Uterus (tissue), 4 donors: Measurements from ENCODE around the gene TPST2. TPM values are rescaled to one million over a fixed set of nuclear protein-coding genes. Genes with fewer than 3 reads are reported as not detected.

Experiments
- DNase-seq, 2 donors: peaks; one replicate each; pipeline ENCODE4 v3.0.0-alpha.2; 2019 to 2020
- H3K27ac ChIP-seq, 2 donors: fragments of 200-600 bp; sonication (generic); 1 replicate in 1 of 2; 2 replicates in 1 of 2; pipeline ENCODE4 v1.5.1; 2016 to 2018
- H3K27me3 ChIP-seq, 2 donors: fragments of 200-600 bp; sonication (generic); one replicate each; pipeline ENCODE4 v1.5.1; 2018 to 2019; ENCODE audit warnings: control low read depth in 1 of 2
- H3K36me3 ChIP-seq, 2 donors: fragments of 200-600 bp; sonication (generic); one replicate each; pipeline ENCODE4 v1.5.1; 2019; ENCODE audit warnings: control low read depth in 1 of 2
- H3K4me1 ChIP-seq, 2 donors: fragments of 200-600 bp; sonication (generic); one replicate each; pipeline ENCODE4 v1.5.1; 2018 to 2019; ENCODE audit warnings: control low read depth in 1 of 2
- H3K4me3 ChIP-seq, 2 donors: fragments of 200-600 bp; sonication (generic); 1 replicate in 1 of 2; 2 replicates in 1 of 2; pipeline ENCODE4 v1.5.1; 2018 to 2019; ENCODE audit warnings: mild to moderate bottlenecking in 1 of 2
- H3K9me3 ChIP-seq, 2 donors: fragments of 200-600 bp; sonication (generic); one replicate each; pipeline ENCODE4 v1.5.1; 2019; ENCODE audit warnings: control low read depth in 1 of 2
- CTCF ChIP-seq, 4 experiments: fragments of 200-600 bp in 2 of 4; fragments of 450-650 bp in 2 of 4; sonication (generic) in 2 of 4; IDR thresholded peaks; one replicate each; pipeline ENCODE4 v1.5.1; 2016 to 2019; ENCODE audit warnings: antibody characterized with exemption in 4 of 4, mild to moderate bottlenecking in 2 of 4, moderate library complexity in 1 of 4
- POLR2A ChIP-seq, 2 donors: fragments of 450-650 bp; IDR thresholded peaks; one replicate each; pipeline ENCODE4 v1.6.1; 2016; ENCODE audit warnings: antibody characterized with exemption in 2 of 2, mild to moderate bottlenecking in 1 of 2, moderate library complexity in 1 of 2
- intact Hi-C: fragments of 100-400 bp; cut with DNase I; formaldehyde crosslinking; loops from one replicate; pipeline ENCODE4 v1.15.1; 2023; ENCODE audit warnings: low total_unique reads
- total RNA-seq, 4 donors: library from RNA; depleted of rRNA in 3 of 4; stranded (reverse); fragments of >200 nt in 3 of 4; gene quantifications; one replicate each; pipeline versions ENCODE4 v1.1.0 to v1.2.4, GENCODE V29; 2014 to 2023
- donor health status: DM: yes; HTN: yes; CAD: no.

Gene TPST2
- total RNA-seq, 4 donors from 2014 or later = 32.4 to 71.5 (median 43.8) TPM

- Histone ChIP-seq H3K9me3 (no peaks in the 10 kb centered on the region), H3K27me3 (no peaks in the 10 kb centered on the region), H3K4me3 (no peak overlapping the region), H3K27ac (no peak overlapping the region), H3K4me1 (no peaks in the 10 kb centered on the region), H3K36me3 (no peaks in the 10 kb centered on the region)
- TF ChIP-seq POLR2A (IDR thresholded peaks at IDR 0.05) (no peak), CTCF (IDR thresholded peaks at IDR 0.05) (no peak)
- DNase-seq = no peak
- intact Hi-C loops = no loop called here
These were observed 20.4 kb upstream of the TPST2 start for GRCh38 chr22:26610072-26610958.

- no peaks in the 10 kb centered on the region for H3K9me3 ChIP-seq
These were observed 19.4 kb upstream of the TPST2 start for GRCh38 chr22:26609287-26609686.

GRCh38 chr22:26608129-26608528 is 18.2 kb upstream of the TPST2 start:
- DNase-seq = no peak
- TF ChIP-seq CTCF (IDR thresholded peaks at IDR 0.05) = no peak
- TF ChIP-seq POLR2A (IDR thresholded peaks at IDR 0.05) = no peak
- H3K4me3 ChIP-seq = no peak overlapping the region
- H3K36me3 ChIP-seq = no peaks in the 10 kb centered on the region
- H3K27me3 ChIP-seq = no peaks in the 10 kb centered on the region
- no peaks in the 10 kb centered on the region for H3K9me3 ChIP-seq
- no peaks in the 10 kb centered on the region for H3K4me1 ChIP-seq
- intact Hi-C loops = no loop called here
- H3K27ac ChIP-seq = no peak overlapping the region

More at GRCh38 chr22:26609287-26609686, 19.4 kb upstream of the TPST2 start:
- intact Hi-C loops = no loop called here
- Histone ChIP-seq H3K27me3 (no peaks in the 10 kb centered on the region), H3K4me1 (no peaks in the 10 kb centered on the region), H3K4me3 (no peak overlapping the region), H3K27ac (no peak overlapping the region), H3K36me3 (no peaks in the 10 kb centered on the region)
- TF ChIP-seq POLR2A (IDR thresholded peaks at IDR 0.05) (no peak), CTCF (IDR thresholded peaks at IDR 0.05) (no peak)
- no peak for DNase-seq

GRCh38 chr22:26606611-26607010 is 16.7 kb upstream of the TPST2 start:
- Histone ChIP-seq H3K9me3 (no peaks in the 10 kb centered on the region), H3K36me3 (no peaks in the 10 kb centered on the region), H3K27me3 (no peaks in the 10 kb centered on the region), H3K27ac (no peak overlapping the region), H3K4me1 (no peaks in the 10 kb centered on the region), H3K4me3 (no peak overlapping the region)
- DNase-seq = no peak
- TF ChIP-seq CTCF (IDR thresholded peaks at IDR 0.05) (no peak), POLR2A (IDR thresholded peaks at IDR 0.05) (no peak)
- intact Hi-C loops = no loop called here

GRCh38 chr22:26604368-26604767 is 14.4 kb upstream of the TPST2 start:
- H3K9me3 ChIP-seq = no peaks in the 10 kb centered on the region
- intact Hi-C loops = no loop called here
- H3K27ac ChIP-seq = no peak overlapping the region
- no peaks in the 10 kb centered on the region for H3K36me3 ChIP-seq
- no peak overlapping the region for H3K4me3 ChIP-seq
- H3K4me1 ChIP-seq = no peaks in the 10 kb centered on the region
- no peak for TF ChIP-seq CTCF (IDR thresholded peaks at IDR 0.05)
- no peak for TF ChIP-seq POLR2A (IDR thresholded peaks at IDR 0.05)
- H3K27me3 ChIP-seq = no peaks in the 10 kb centered on the region
- DNase-seq = no peak
